HG02798 (cell line): Measurements from ENCODE around the gene EHD1.
"Not testable (repeated sequence)": the region's sequence is repeated elsewhere in the genome, so short reads cannot be mapped to it uniquely, and the experiment has no call there.

ENCODE experiments used
- ATAC-seq: cut with Tn5 transposase; IDR thresholded peaks from one replicate; pipeline ENCODE4 v1.9.1; 2021; ENCODE audit warnings: mild to moderate bottlenecking; ENCODE audit not compliant: unreplicated experiment, poor library complexity

Gene EHD1

DNA sequence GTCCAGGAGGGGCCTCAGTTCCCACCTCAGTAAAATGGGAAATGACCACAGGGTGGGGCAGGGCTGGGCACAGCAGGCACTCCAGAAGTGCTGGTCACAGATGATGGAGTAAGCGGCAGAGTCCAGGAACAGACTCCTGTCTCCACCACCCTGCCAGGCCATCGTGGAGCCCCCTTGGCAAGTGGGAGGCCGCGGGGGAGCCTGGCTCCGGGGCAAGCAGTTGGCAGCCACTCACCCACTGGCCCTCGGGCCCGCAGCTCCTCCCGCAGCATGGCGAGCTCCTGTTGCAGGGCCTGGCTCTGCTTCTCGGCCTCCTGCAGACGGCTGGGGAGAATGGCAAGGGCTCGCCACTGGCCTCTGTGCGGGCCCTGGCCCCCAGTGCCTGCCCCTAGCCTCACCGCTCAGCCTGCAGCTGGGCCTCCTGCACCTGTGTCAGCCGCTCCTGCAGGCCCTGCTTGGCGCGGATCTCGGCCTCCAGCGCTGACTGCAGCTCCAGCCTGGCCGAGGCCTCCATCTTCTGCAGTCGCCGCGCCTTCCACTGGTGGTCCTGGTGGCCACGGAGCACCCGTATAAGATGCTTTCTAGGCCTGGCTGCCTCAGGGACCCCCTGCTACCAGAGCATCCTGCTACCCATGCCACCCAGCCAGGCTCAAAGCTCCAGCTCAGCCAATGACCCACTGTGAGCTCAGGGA is 44.2 kb downstream of the EHD1 start:
- no peak for ATAC-seq

- no peak for ATAC-seq
Observed at GRCh38 chr11:64833509-64833908, 44.9 kb downstream of the EHD1 start.

DNA sequence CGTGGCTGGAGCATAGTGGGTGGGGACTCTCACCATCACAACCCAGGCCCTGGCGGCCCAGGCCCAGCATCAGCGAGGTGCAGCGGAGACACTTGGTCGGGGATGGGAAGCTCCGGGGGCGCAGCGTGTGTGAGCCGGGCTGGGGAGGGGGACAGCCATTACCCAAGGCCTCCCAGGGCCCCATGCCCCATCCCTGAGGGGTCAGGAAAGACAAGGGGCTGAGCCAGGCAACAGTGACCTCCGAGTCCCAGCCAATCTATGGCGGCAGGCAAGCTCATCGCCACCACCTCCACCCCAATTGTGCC is 45.3 kb downstream of the EHD1 start:
- no peak for ATAC-seq

DNA sequence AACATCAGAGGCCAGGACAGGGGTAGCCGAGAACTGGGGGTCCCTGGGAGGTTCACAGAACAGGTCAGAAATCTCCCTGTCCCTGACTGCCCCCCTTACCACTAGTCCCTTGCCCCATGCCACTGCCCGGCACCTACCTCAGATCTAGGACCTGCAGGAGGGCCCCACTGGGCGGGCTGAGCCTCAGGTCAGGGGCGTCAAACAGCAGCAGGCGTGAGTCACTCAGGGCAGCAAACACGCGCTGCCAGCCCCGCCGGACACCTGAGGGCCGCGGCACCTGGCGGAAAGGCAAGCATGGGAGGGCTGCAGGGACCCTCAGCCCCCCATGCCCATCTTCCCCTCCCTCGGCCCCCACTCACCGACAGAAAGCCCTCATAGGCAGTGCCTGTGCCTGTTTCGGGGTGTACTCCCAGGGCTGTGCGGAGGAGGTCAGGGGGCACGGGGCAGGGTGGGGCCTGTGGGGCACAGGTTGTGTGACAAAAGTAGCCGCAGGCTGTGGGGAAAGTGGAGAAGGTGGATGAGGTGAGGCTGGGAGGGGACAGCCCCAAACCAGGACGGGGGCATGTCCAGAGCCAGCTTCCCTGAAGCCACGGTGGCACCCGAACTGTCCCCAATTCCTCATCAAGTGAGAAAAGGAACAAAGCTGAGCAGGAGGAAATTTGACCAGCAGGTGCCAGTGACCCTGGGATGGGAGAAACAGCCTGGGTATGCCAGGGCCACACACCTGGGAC is 45.8 kb downstream of the EHD1 start:
- ATAC-seq = no peak

DNA sequence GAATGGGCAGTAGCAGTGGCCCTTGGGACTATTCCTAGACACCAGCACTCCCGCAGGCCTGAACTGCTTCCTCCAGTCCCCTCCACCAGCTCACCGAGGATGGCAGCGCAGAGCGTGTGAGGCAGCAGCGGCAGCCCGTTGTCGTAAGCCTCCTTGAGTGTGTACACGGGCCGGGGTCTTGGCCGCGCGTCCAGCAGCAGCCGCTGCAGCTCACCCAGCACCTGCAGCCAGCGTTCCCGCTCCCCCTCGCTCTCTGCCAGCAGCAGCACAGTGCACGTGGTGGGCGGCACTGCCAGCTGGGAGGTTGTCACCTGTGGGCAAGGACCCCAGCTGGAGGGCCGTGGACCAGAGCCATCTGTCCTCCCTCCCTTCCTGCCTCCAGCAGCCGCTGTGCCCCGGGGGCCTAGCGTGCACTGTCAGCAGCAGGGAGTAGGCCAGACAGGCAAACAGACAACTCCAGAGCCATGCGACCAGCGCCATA is 47.0 kb downstream of the EHD1 start:
- ATAC-seq = no peak

- no peak for ATAC-seq
Observed at GRCh38 chr11:64829536-64830251, 48.7 kb downstream of the EHD1 start.

- ATAC-seq = no peak
Observed at GRCh38 chr11:64827451-64827839, 51.0 kb downstream of the EHD1 start.

DNA sequence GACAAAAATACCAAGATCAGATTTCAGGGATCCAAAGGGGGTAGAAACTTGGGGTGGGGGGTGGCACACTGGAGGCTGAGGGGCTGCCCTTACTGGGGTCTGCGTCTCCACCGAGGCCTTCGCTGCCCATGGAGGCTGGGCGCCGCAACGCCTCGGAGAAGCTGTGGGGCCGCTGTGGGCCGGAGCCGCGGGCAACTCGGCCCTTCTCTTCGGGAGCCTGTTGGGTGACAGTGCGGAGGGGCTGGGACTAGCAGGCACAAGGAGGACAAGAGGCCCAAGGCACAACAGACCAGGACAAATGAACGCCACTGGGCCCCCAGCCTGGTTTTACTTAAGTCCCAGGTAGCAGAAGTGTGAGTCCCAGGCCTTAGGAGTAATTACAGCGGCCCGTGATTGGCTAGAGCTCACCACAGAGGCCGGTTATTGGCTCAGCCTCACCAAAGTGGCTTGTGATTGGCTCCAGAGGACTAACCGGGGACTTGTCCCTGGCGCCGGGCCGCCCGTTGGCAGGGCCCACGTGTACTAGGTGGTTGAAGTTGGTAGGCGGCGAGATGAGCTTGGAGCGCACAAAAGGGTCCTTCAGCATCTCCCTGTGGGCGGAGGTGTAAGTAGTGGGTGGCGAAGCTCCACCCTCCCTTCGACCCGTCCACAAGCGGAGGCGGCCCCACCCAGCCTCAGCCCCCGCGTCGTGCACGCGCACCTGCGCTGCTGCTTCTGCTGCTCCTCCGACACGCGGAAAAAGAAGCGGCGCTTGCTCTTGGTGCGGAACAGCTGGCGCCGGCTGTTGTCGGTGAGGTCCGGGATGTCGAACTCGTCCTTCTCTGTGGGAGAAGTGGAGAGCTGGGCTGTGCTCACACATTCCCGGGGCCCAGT is 51.6 kb downstream of the EHD1 start:
- ATAC-seq = no peak

DNA sequence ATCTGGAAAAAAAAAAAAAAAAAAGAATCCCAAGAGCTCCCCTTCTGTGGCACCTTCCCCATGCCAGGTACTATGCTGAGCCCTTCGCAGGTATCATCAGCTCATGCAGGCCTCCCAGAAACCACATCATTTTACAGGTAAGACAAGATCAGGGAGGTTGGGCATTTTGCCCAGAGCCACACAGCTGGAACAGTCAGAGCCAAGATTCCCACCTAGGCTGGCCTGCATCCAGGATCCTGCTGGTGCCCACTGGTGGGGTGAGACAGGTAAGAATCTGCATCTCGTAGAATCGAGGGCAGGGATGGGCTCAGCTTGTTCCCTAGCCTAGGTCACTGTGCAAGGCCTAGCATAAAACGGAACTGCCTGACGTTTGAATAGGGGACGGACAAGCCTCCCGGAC is 52.4 kb downstream of the EHD1 start:
- ATAC-seq = no peak

- no peak for ATAC-seq
Observed at GRCh38 chr11:64823568-64824119, 54.8 kb downstream of the EHD1 start.

DNA sequence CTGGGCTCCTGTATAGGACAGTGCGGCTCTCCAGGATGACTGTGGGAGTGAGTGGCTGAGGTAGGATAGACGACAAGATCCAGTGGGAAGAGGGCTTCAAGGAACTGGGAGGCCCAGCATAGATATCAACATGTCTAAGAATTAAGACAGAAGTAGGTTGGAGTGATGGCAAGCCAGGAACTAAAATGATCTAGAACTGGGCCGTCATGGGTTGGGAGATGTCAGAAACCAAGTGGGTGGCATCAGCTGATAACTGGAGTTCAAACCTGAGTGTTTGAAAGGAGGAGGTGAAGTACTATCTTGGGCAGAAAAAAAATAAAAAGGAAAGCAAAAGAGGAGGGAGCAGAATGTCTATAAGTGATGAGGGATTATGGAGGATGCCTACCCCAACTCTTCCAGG is 60.9 kb downstream of the EHD1 start:
- no peak for ATAC-seq

GRCh38 chr11:64815433-64815832 is 63.0 kb downstream of the EHD1 start:
- ATAC-seq = not testable (repeated sequence)

GRCh38 chr11:64814712-64815187 is 63.7 kb downstream of the EHD1 start:
- no peak for ATAC-seq

DNA sequence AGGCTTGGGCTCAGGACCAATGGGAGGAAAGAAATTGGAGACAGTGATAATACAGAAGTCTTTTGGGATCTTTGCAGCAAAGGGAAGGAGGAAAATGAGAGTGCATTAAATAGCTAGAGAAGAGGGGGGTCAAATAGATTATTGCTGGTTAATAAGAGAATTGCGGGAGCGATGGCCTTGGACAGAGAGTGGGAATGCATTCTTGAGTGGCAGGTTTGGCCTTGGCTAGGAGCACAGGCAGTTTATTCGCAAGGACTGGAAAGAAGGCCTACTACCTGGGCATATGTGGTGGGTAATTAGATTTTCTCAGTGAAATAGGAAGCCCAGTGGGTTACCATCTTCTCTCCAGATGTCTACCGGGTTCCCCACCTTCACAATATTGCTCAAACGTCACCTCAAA is 64.6 kb downstream of the EHD1 start:
- no peak for ATAC-seq

DNA sequence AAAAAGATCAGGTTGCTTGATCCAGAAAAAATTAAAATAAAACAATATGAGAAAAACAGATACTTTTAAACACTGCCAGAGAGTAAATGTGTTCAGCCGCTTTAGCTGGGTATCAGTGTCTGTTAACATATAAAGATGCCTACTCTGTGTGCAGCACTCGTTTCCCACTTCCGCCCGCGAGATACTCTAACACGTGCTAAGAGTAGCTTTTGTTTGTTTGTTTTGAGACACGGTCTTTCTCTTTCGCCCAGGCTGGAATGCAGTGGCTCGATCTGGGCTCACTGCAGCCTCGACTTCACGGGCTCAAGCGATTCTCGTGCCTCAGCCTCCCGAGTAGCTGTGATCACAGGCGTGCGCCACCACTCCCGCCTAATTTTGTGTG is 67.5 kb downstream of the EHD1 start:
- no peak for ATAC-seq

- peak; percentile 75 for ATAC-seq
Observed at GRCh38 chr11:64810271-64810890, 68.0 kb downstream of the EHD1 start, which contains the start of gene MEN1. MEN1 (minus strand) TSS chr11:64810551; CDS start chr11:64810109, 442 bp downstream.

GRCh38 chr11:64809781-64810241 is 68.6 kb downstream of the EHD1 start:
- no peak for ATAC-seq

DNA sequence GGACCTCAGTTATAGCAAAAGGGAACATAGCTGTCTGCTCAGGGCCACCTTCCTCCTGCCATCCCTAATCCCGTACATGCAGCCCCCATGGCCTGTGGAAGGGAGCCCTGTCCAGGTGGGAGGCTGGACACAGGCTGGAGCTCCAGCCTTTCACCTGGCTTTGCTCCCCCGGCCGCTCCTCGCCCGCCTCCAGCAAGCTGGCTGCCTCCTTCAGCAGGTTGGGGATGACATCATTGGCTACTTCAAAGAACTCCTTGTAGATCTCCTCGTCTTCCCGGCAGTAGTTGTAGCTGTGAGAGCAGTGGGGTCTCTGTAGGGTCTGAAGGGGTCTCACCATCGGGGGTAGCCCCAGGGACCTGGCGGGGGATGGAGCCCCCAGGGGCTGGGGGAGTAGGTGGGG is 72.9 kb downstream of the EHD1 start:
- ATAC-seq = no peak
